8988T (cell line): ENCODE results near the gene DHRS7C.
"Not testable (repeated sequence)": the region's sequence is repeated elsewhere in the genome, so short reads cannot be mapped to it uniquely, and the experiment has no call there.

Source experiments
- DNase-seq: peaks from one replicate; pipeline ENCODE4 v3.0.0; 2011

The DHRS7C gene

GRCh38 chr17:9810100-9810949 lies 18.9 kb upstream of the DHRS7C start:
- DNase-seq, result no peak

GRCh38 chr17:9809409-9809808 lies 18.0 kb upstream of the DHRS7C start:
- DNase-seq, result no peak

GRCh38 chr17:9806699-9807098 lies 15.3 kb upstream of the DHRS7C start:
- no peak for DNase-seq

GRCh38 chr17:9805769-9806168 lies 14.4 kb upstream of the DHRS7C start:
- no peak for DNase-seq

GRCh38 chr17:9802697-9803096 lies 11.3 kb upstream of the DHRS7C start:
- DNase-seq, result no peak

- no peak for DNase-seq
Observed at GRCh38 chr17:9802294-9802693, 10.9 kb upstream of the DHRS7C start.

- DNase-seq, result no peak
Observed at GRCh38 chr17:9801505-9801904, 10.1 kb upstream of the DHRS7C start.

- no peak for DNase-seq
Observed at GRCh38 chr17:9798724-9799123, 7.3 kb upstream of the DHRS7C start.

- no peak for DNase-seq
Observed at GRCh38 chr17:9798008-9798407, 6.6 kb upstream of the DHRS7C start.

- no peak for DNase-seq
Observed at GRCh38 chr17:9792181-9792840, 919 bp upstream of the DHRS7C start.

- DNase-seq, result no peak
Observed at GRCh38 chr17:9790316-9790715, 1.1 kb downstream of the DHRS7C start.

- no peak for DNase-seq
Observed at GRCh38 chr17:9788601-9789000, 2.8 kb downstream of the DHRS7C start.

GRCh38 chr17:9784544-9784943 lies 6.8 kb downstream of the DHRS7C start:
- DNase-seq, result no peak

GRCh38 chr17:9783465-9783864 lies 7.9 kb downstream of the DHRS7C start:
- DNase-seq, result not testable (repeated sequence)

GRCh38 chr17:9783050-9783449 lies 8.3 kb downstream of the DHRS7C start:
- no peak for DNase-seq

- no peak for DNase-seq
Observed at GRCh38 chr17:9780552-9780951, 10.8 kb downstream of the DHRS7C start.

- no peak for DNase-seq
Observed at GRCh38 chr17:9776911-9777310, 14.5 kb downstream of the DHRS7C start.

GRCh38 chr17:9772658-9773057 lies 18.7 kb downstream of the DHRS7C start:
- no peak for DNase-seq

GRCh38 chr17:9771465-9771864 lies 19.9 kb downstream of the DHRS7C start:
- no peak for DNase-seq

GRCh38 chr17:9769036-9769695 lies 22.2 kb downstream of the DHRS7C start:
- no peak for DNase-seq

GRCh38 chr17:9768381-9768934 lies 22.9 kb downstream of the DHRS7C start:
- no peak for DNase-seq

- DNase-seq, result no peak
Observed at GRCh38 chr17:9767432-9767991, 23.9 kb downstream of the DHRS7C start.

- DNase-seq, result no peak
Observed at GRCh38 chr17:9766970-9767369, 24.4 kb downstream of the DHRS7C start.
